Cortex of kidney (tissue), 1 donor: ENCODE data around the gene PRKAG2.
A peak's percentile ranks its signal among the peaks of the same experiment; 100 is the strongest.
"Not testable (repeated sequence)": the region's sequence is repeated elsewhere in the genome, so short reads cannot be mapped to it uniquely, and the experiment has no call there.

Source experiments
- DNase-seq: peaks from one replicate; lab custom pipeline; 2025; lab: John Stamatoyannopoulos, UW

Gene PRKAG2

GRCh38 chr7:151550656-151551286 is 326.1 kb downstream of the PRKAG2 start:
- DNase-seq: no peak

- DNase-seq: no peak
These were observed 327.3 kb downstream of the PRKAG2 start for GRCh38 chr7:151549644-151550043.

DNA sequence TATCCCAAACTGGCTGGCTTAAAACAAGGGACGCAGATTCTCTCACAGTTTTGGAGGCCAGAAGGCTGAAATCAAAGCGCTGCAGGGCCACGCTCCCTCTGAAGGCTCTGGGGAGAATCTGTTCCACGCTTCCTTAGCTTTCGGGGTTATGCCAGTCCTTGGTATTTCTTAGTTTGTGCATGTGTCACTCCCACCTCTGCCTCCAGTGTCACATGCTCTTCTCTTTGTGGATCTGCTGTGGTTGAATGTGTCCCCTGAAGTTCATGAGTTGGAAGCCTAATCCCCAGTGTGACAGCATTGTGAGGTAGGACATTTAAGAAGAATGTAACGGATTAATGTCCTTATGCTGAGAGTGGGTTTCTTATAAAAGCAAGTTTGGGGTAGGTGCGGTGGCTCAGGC is 327.8 kb downstream of the PRKAG2 start:
- DNase-seq: no peak

DNA sequence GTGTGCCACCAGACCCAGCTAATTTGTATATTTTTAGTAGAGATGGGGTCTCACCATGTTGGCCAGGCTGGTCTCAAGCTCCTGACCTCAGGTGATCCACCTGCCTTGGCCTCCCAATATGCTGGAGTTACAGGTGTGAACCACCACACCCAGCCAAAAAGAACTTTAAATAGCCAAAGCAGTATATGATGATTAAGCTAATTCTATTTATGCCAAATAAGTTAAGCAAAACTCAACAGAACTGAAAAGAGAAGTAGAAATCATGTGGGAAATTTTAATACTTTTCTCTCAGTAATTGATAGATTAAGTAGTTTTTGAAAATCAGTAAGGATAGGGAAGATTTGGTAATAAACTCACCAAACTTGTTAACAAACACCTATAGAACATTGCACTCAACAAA is 332.7 kb downstream of the PRKAG2 start:
- no peak for DNase-seq

DNA sequence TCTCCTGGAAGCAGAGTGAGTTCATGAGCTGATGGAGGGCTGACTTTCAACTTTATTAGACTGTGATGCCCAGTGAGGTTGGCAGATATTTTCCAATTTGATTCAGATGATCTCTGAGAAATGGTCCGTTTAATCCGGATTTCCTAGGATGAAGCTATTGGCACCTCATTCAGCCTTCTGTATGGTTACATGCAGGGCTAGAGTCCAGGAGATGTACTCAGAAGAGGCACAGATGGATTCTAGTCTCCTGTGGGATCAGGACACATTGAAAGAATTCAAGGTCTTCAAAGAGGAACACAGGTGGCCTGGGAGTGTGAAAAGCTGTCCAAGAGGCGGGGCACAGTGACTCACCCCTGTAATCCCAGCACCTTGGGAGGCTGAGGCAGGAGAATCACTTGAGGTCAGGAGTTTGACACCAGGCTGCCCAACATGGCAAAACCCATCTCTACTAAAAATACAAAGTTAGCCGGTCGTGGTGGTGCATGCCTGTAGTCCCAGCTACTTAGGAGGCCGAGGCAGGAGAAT is 334.2 kb downstream of the PRKAG2 start:
- DNase-seq: no peak

- no peak for DNase-seq
These were observed 335.0 kb downstream of the PRKAG2 start for GRCh38 chr7:151541709-151542499.

GRCh38 chr7:151540146-151540545 is 336.8 kb downstream of the PRKAG2 start:
- no peak for DNase-seq

- DNase-seq: no peak
These were observed 337.7 kb downstream of the PRKAG2 start for GRCh38 chr7:151539088-151539671.

GRCh38 chr7:151537818-151538561 is 338.9 kb downstream of the PRKAG2 start:
- no peak for DNase-seq

GRCh38 chr7:151536178-151536577 is 340.7 kb downstream of the PRKAG2 start:
- not testable (repeated sequence) for DNase-seq

DNA sequence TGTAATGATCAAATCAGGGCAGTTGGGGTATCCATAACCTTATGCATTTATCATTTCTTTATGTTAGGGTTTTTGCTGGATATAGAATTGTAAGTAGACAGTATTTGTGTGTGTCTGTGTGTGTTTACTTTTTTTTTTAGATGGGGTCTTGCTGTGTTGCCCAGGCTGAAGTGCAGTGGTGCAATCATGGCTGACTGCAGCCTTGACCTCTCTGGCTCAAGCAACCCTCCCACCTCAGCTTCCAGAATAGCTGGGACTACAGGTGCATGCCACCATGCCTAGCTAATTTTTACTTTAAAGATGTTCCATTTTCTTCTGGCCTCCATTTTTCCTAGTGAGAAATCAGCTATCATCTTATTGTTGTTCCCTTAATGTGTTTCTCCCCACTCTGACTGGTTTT is 347.1 kb downstream of the PRKAG2 start:
- DNase-seq: no peak

DNA sequence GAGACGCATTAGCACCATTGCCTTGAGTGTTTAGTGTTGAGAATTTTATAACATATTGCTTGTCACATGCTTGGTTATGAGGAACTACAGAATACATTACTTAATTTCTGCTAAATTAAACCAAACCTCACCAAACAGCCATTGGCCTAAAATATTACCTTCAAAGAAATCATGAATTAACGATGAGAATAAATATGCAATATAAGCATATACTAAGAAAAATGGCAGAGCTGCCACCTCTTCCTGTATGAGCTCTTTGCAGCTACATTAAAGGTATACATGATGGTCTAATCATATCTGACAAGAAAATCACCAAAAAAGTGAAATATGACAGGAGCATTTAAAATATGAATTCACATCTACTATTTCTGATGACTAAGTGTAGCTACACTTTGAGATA is 352.1 kb downstream of the PRKAG2 start:
- no peak for DNase-seq

GRCh38 chr7:151524331-151524730 is 352.6 kb downstream of the PRKAG2 start:
- DNase-seq: no peak

DNA sequence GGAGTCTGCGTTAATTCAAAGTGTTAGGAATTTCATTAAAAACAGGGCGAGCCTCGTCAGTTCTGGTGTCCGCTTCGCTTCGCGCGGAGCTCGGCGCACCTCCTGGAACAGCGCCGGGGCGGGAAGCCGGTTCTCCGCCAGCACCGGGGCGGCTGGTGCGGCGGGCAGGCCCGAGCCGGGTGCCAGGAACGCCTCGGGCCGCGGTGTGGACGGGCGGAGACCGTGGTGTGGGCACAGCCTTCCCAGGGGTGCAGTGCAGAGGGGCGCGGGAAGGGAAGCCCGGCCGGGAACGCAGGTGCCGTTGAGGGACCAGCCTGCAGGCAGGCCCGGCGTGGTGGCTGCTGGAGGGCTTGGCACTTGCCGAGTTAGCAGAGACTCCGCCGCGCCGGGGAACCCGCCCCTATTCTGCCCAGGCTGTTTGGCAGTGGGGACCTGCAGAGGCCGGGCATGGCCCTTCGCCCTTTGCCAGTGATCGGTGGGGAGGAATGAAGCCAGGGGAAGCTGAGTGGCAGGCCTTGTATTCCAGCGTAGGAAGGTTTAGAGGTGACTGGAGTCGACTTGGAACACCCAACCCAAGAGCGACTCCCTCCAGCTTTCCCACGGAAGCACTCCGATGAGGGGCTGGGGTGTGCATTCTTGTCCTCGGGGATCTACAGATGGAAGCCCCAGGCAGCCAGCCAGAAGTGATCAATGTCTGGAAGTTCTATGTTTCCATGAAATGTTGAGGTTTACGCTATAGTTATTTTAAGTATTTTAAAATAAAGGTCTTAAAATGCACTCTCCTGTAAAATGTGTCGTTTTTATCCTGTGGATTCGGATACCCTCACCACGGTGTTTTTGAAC is 356.3 kb downstream of the PRKAG2 start:
- DNase-seq: no peak

GRCh38 chr7:151519765-151520418 is 357.0 kb downstream of the PRKAG2 start, which contains the start of gene RHEB:
RHEB (minus strand) TSS chr7:151519895; CDS start chr7:151519511, 384 bp downstream.
- DNase-seq: peak; percentile 91

DNA sequence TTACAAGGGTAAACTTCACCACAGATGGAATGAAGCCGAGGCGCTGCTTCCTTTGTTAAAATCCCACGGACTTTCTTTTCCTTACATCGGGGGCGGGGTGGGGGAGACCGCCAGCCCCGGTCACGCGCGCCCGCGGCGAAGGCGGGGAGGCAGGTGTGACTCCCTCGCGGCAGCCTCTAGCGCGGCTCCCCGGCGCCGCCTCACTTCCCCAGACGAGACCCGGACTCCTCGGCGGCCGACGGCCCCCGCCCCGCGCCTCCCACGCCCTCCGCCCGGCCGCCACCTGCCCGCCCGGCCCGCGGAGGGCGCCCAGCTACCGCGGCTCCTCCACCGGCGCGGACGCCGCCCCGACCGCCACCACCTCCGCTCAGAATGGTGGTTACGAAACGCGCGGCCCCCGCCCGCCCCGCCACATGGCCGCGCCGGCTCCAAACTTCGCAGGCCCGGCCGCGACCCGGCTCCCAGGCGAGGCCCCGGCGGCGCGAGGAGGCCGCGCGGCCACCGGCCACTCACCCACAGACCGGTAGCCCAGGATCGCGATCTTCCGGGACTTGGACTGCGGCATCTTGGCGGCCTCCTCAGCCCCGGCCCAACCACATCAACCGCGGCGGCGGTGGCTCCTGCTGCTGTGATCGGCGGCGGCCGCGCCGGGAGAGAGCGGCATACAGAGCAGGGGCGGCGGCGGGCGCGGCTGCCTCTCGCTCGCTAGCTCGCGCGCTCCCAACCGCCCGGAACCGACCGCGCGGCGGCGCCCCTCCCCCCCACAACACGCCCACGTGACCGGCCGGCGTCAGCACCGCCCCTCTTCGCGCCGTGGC is 357.8 kb downstream of the PRKAG2 start:
- not testable (repeated sequence) for DNase-seq

DNA sequence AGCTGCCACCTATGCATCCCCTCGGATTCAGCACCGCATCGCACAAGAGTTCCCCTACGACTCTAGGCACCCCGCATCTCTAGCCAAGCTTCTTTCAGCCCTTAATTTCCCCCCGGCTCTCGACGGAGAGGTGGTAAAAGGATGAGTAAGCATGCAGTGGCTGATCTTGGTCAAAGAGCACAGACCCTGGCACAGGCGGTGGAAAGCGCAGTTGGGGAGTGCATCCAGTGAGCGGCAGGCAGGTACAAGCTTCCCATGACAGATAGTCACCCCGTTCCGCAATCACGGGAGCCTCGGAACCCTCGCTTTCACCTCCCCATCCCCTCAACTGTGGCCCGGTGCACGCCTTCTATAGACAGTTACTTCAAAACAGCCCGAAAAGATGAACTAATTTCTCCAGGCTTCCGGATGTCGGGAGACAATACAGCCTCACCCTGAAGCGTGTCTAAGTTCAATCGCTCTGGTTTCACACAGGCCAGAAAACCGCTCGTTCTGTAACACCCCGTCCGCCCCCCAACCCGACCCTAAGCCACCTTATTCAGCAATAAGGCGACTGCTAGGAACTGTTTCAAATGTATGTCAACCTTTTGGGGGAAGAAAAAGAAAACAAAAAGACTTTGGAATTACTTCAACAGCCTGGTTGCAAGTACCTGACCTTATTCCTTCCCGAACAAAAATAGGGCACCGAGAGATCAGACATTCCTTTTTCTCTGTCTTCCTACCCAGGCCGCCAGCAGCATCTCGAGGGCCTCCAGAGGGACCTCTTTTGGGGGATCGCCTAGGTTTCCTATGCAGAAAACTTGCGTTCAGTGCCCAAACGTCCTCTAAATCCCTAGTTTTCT is 358.6 kb downstream of the PRKAG2 start:
- DNase-seq: no peak

DNA sequence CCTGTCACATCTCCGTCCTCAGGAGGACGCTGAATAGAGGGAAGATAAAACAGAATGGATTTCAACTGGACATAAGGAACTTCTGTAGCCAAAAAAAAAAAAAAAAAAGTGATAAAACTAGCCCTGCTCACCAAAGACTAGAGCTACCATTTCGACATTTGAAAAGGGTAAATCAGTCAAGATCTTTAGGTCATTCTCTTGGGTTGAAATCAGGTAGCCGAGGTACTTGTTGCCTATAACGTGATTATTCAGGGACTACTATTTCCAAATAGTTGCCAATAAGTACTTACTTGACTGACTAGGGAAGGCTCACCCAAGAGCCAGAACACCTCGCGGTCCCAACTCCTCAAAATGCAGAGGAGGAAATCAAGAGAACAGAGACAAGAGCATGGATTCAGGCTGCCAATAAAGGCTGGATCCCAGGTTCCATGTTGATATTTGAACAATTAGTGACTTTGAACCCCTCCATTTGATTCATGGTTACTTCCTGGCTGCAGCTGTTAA is 359.3 kb downstream of the PRKAG2 start:
- DNase-seq: no peak

GRCh38 chr7:151515276-151515565 is 361.7 kb downstream of the PRKAG2 start:
- no peak for DNase-seq
